NCI-H526 treated with DMSO at 0.1 percent for 48 hours (cell line): ENCODE measurements around the gene TMEM131L.
A peak's percentile ranks its signal among the peaks of the same experiment; 100 is the strongest.
"Not testable (repeated sequence)": the region's sequence is repeated elsewhere in the genome, so short reads cannot be mapped to it uniquely, and the experiment has no call there.

Experiments
- DNase-seq: peaks from one replicate; lab custom pipeline; 2025; lab: John Stamatoyannopoulos, UW

TMEM131L gene

DNA sequence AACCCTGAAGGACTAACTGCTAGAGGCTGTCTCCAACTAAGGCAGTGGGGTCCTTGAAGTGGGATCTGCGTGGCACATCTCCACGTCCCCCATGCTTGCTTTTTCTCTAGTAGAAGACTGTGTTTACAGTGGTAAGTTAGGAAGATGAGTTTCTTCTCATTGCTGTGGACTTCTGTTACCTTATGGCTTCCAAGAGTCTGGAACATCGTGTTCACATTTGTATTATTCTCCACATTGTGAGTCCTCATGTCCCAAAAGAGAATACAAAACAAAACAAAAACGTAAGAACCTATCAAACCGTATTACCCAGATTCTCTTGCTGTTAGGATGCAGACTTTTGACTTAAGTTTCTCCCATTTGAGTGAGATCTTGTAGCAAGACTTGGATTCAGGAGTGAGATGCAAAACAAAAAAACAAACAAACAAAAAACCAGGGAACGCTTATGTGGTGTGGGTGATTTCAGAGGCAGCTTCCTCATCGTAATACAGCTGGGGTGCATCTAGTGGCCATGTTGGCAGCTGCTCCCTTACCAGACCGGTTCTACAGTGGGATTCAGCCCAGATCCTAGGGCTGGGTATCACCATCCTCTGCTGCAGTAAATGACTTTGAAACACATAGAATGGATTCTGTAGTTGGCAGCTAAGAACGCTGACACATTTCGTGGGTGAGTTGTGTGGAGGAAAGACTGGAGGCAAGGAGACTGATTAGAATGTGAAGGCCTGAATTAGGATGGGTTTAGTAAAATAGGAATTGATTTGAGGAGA lies 41.3 kb downstream of the TMEM131L start:
- peak; percentile 27 for DNase-seq

DNA sequence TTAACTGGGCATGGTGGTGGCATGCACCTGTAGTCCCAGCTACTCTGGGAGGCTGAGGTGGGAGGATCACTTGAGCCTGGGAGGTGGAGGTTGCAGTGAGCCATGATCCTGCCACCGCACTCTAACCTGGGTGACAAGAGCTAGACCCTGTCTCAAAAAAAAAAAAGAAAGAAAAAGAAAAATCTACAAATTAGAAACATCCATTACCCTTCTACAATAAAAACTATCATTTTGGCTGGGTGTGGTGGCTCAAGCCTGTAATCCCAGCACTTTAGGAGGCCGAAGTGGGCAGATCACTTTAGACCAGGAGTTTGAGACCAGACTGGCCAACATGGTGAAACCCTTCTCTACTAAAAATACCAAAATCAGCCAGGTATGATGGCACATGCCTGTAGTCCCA lies 43.1 kb downstream of the TMEM131L start:
- DNase-seq: not testable (repeated sequence)

GRCh38 chr4:153509724-153510123 lies 43.6 kb downstream of the TMEM131L start:
- DNase-seq: no peak

DNA sequence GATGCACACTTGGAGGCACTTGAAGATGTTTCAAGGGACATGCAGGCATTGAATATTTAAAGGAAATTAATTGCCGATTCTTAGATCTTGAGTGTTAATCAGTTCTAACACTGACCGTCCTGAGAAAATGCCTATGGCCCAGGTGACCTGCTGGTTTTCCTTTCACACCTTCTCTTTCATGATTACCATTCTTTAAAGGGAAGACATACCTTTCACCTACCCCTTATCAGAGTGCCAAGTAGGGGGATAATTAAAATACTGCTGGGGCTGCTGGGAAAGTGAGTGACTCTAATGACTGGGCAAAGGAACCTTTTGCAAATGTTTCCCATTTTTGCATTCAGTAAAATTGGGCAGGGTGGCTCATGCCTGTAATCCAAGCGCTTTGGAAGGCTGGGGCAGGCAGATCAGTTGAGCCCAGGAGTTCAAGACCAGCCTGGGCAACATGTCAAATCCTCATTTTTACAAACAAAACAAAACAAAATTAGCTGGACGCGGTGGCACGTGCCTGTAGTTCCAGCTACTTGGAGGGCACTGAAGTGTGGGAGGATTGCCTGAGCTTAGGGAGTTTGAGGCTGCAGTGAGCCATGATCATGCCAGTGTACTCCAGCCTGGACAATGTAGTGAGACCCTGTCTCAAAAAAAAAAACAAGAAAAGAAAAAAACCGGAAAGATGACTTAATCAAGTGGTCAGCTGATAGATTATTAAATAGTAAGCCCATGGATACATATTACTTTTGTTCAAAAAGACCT lies 44.3 kb downstream of the TMEM131L start:
- no peak for DNase-seq

- DNase-seq: no peak
Observed at GRCh38 chr4:153511104-153511503, 44.9 kb downstream of the TMEM131L start.

GRCh38 chr4:153512162-153512852 lies 46.1 kb downstream of the TMEM131L start:
- DNase-seq: no peak

DNA sequence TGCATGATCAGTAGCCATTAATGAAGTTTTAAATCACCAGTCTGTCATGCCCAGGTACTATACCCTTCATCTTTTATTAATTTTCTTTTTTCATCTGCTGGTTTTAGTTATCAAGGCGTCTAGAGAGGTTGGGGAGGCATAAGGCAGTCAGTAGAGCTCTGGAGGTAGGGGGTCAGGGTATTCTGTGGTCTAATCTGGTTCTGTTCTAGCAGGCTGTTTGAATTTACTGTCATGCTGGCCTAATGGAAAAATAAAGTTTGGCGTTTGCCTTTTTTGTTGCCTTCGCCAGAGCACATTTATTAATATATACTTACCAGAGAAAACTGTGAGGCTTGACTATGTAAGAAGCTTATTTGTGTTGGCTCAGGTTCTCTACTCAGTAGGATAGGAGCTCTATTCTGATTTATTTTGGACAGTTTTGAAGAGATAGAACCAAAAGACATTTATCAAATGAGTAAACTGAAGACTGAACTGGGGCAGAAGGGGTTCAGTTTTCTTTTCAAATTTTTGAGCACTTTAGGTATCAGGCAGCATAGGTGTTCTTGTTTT lies 46.9 kb downstream of the TMEM131L start:
- no peak for DNase-seq

- DNase-seq: no peak
Observed at GRCh38 chr4:153513596-153513995, 47.4 kb downstream of the TMEM131L start.

GRCh38 chr4:153514001-153514526 lies 47.9 kb downstream of the TMEM131L start:
- DNase-seq: no peak

DNA sequence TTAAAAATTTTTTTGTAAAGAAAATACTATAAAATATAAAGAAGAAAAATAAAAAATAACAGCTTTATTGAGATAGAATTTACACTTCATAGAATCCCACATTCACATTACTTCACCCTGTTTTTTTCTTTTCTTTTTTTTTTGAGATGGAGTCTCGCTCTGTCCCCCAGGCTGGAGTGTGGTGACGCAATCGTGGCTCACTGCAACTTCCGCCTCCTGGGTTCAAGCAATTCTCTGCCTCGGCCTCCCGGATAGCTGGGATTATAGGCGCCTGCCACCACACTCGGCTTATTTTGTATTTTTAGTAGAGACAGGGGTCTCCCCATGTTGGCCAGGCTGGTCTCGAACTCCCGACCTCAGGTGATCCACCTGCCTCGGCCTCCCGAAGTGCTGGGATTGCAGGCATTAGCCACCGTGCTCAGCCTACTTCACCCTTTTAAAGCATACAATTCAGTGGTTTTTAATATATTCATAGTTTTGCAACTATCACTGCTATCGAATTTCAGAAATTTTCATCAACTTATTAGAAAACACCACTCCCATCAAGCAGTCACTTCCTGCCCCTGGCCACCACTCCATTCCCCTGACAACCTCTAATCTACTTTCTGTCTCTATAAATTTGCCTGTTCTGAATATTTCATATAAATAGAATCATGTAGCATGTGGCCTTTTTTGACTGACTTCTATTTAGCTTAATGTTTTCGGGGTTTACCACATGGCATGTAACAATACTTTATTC lies 48.7 kb downstream of the TMEM131L start:
- no peak for DNase-seq

DNA sequence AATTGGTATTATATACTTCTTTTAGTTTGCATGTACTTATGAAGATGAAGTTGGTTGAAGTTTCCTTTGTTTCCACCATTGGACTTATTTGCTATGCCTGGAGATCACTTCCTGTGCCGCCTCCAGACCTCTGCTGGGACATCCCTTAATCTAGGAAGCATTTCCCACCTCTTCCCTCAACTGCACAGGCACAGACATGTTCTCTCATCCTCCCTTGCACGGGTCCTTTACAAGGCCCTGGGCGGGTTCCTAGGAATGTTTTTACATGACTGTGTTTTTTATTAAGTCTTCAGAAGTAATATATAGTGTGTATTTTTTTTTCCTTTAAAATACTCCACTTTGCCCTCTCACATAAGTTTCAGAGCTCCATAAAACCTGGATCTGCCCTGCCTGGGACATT lies 51.0 kb downstream of the TMEM131L start:
- no peak for DNase-seq

- DNase-seq: no peak
Observed at GRCh38 chr4:153518001-153518400, 51.8 kb downstream of the TMEM131L start.

GRCh38 chr4:153518637-153519389 lies 52.7 kb downstream of the TMEM131L start:
- no peak for DNase-seq

GRCh38 chr4:153519687-153520086 lies 53.5 kb downstream of the TMEM131L start:
- DNase-seq: no peak

- DNase-seq: no peak
Observed at GRCh38 chr4:153520227-153520626, 54.1 kb downstream of the TMEM131L start.

DNA sequence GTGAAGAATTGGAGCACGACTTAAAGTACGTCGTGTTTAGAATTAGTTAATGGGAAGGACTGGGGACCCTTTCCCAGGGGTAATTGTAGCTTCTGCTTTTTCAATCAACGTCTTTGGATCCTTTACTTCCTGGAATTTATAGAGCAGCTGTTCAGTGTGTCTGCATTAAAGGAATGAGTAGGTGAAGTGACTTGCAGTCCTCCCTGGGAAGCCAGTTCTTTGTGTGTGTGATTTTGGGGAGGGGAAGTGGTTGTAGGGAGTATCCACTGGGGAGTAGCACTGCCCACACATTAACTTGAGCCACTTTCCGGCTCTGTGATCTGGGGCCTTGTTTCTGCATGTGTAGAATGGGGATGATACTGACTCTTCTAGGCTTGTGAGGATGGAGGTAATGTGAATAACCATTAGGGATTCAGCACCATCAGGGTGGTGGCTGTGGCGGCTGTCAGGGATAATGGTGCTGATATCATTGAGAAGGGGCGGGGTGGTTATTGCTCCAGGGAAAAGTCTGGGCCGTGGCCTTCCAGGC lies 54.7 kb downstream of the TMEM131L start:
- no peak for DNase-seq

DNA sequence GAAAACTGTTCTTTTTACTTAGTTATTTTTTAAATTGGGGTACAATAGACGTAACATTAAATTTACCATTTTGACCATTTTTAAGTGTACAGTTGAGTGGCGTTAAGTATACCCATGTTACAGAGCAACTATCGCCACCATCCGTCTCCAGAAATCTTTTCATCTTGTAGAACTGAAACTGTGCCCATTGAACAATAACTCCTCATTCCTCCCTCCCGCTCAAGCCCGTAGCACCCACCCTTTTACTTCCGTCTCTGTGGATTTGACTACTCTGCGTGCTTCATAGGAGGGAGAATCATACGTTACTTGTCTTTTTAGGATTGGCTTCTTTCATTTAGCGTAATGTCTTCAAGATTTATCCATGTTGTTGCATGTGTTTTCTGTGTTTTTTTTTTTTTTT lies 55.3 kb downstream of the TMEM131L start:
- no peak for DNase-seq

DNA sequence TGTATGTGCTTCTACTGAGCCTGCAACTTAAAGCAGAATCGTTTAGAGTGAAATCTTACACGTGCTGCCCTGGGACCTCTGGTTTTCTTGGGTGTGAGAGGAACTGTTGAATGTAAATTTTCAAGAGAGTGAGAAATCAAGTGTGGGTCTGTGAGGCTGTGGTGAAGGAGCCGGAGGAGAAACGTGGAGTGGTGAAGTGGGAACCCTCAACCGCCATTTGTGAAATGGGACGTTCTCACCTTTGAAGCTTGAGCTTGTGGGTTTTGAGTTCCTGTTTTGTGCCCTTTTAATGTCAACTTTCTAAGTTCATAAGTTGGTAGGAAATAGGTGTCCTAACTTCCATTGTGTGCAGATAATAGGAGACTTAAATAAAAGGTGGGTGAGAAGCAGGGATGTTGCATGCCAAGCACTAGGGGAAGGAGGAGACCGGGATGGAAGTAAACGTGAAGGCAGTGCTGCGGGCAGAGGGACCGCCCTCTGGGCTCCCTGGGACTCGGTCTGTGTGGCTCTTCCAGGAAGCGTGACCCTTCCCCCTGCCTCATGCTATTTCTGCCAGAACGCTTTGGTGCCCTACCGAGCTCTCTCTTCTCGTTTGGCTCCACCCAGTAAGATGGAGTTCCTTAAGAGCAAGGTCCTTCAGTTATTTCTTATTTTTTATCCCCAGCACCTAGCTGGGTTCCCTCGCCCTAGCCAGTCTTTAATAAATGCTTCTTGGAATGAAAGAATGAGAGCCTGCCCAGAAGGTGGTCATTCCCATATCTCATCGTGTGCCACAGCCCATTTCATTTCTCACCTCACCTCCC lies 56.0 kb downstream of the TMEM131L start:
- no peak for DNase-seq

DNA sequence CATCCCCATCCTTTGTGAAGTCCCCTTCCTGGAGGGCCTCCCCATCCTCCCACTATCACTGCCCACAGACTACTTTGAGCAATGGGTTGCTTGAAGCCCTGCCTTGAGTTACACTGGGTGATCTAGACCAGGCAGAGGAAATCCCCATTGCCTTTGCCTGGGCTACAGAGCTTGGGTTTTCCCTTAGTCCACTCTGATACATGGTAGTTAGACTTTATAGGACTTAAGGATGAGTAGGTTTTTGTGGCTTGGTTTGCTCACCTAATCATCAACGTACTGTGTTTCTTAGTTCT lies 56.6 kb downstream of the TMEM131L start:
- DNase-seq: no peak
